GM19372 (cell line): ENCODE results near the gene SNX4.
"Not testable (repeated sequence)": the region's sequence is repeated elsewhere in the genome, so short reads cannot be mapped to it uniquely, and the experiment has no call there.

Experiments used
- ATAC-seq: cut with Tn5 transposase; IDR thresholded peaks from one replicate; pipeline ENCODE4 v1.9.1; 2021; ENCODE audit warnings: mild to moderate bottlenecking, low read depth, moderate library complexity; ENCODE audit not compliant: unreplicated experiment

SNX4 gene

GRCh38 chr3:125406070-125406469, 113.9 kb downstream of the SNX4 start:
- ATAC-seq = no peak

DNA sequence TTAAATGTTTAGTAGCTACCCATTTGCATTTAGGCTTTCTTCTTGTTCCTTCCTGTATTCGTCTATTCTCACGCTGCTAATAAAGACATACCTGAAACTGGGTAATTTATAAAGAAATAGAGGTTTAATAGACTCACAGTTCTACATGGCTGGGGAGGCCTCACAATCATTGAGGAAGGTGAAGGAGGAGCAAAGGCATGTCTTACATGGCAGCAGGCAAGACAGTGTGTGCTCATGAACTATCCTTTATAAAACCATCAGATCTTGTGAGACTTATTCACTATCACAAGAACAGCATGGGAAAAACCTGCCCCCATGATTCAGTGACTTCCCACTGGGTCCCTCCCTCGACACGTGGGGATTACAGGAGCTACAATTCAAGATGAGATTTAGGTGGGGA, 114.5 kb downstream of the SNX4 start:
- not testable (repeated sequence) for ATAC-seq

DNA sequence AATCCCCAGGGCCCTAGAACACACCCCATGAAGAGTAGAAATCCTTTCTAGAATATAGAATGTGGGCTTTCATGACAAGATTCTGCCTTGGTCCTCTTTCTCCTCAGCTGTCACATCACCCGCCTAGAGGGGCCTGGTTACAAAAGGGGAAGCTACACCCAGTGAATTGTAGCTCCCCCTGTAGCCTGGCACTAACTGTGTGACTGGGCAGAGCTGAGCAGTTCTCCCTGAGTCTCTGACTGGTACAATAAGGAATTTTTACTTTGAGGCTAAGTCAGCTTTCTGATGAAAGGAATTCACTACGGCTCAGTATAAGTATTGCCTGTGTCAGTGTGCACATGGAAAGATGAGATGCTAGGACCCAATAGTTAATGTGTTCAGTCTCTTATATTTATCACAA, 116.2 kb downstream of the SNX4 start:
- ATAC-seq = no peak

DNA sequence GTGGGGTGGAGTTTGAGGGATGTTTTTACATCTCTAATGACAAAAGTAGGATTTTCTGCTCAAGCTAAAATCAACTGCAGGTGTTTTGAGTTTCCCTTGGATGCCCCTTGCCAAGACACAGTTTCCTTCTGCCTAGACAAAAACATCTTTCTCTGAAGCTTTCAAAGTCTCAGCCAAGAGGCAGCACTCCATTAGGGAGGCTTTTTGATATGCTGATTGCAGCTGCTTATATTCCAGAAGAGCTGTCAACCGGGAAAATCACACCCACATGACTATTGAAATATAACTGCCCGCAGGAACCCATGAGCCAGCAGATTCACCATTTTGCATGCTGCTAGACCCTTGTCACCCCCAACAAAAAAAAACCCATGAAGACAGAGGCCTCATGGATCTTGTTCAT, 117.4 kb downstream of the SNX4 start:
- ATAC-seq = no peak

DNA sequence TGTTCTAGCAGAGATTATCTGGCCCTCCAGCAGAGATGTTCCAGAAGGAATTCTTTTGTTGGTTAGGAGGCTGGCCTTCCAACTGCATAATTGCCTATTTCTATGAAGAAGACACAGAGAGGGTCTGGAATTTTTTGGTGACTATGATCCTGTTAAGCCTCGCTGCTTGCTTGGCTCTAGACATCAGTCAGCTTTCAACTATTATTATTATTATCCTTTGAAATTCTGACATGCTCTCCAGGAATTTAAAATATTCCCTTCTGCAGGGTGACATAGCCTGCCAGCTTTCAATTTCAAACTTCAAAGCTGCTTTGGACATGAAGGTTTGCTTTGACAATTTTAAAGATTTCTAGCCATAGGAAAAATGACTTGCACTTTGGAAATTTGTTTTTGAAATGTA, 118.6 kb downstream of the SNX4 start:
- ATAC-seq = no peak

DNA sequence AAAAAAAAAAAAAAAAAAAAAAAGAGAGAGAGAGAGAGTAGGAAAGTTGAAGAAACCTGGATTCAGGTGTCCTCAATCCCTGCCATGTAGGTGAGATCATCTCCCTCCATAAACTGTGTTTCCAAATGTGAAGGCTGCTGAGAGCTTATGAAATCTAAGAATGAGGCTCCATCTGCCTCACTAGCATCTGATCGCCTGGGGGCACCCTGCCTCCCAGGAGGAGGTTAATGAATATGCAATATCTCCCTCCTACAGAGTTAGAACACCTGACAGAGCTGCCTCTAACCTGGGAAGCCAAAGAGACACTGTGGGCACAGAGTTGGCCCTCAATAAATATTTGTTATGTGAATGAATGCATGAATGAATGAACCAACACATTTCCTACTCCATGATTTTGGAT, 121.0 kb downstream of the SNX4 start:
- no peak for ATAC-seq
